Neural cell (in vitro differentiated cells): ENCODE results near the gene NELL1. TPM values are rescaled to one million over a fixed set of nuclear protein-coding genes. Genes with fewer than 3 reads are reported as not detected.

ENCODE experiments used
- H2AFZ ChIP-seq: fragments of 200-600, 300-800 bp; sonication (generic), shearing (Covaris generic); 2 replicates; pipeline ENCODE4 v1.6.0; 2014; ENCODE audit warnings: low read depth, mild to moderate bottlenecking, antibody characterized with exemption, low read length, moderate library complexity
- H3F3A ChIP-seq: fragments of 200-600 bp; shearing (Covaris generic); 2 replicates; pipeline ENCODE4 v1.6.1; 2016; ENCODE audit warnings: mild to moderate bottlenecking, moderate library complexity, mixed read lengths, antibody characterized with exemption, low read length; ENCODE audit not compliant: insufficient read depth, poor library complexity, severe bottlenecking
- H3K27ac ChIP-seq: fragments of 200-600, 300-800 bp; sonication (generic), shearing (Covaris generic); 2 replicates; pipeline ENCODE4 v1.5.1; 2014; ENCODE audit warnings: mild to moderate bottlenecking, low read length, moderate library complexity
- H3K27me3 ChIP-seq: fragments of 300-800, 200-600 bp; sonication (generic), shearing (Covaris generic); 2 replicates; pipeline ENCODE4 v1.6.0; 2014; ENCODE audit warnings: mild to moderate bottlenecking, low read depth, low read length, moderate library complexity; ENCODE audit not compliant: insufficient read depth
- H3K36me3 ChIP-seq: fragments of 300-800, 200-600 bp; sonication (generic), shearing (Covaris generic); 2 replicates; pipeline ENCODE4 v1.5.1; 2014; ENCODE audit warnings: mild to moderate bottlenecking, antibody characterized with exemption, low read length, moderate library complexity; ENCODE audit not compliant: insufficient read depth
- H3K4me2 ChIP-seq: fragments of 300-800, 200-600 bp; sonication (generic), shearing (Covaris generic); 2 replicates; pipeline ENCODE4 v1.6.0; 2014; ENCODE audit warnings: mild to moderate bottlenecking, low read length
- H3K4me3 ChIP-seq: fragments of 300-800, 200-600 bp; sonication (generic), shearing (Covaris generic); 2 replicates; pipeline ENCODE4 v1.5.1; 2014; ENCODE audit warnings: mild to moderate bottlenecking, low read length, moderate library complexity
- H3K79me2 ChIP-seq: fragments of 200-600 bp; shearing (Covaris generic); replicated peaks from 2 replicates; pipeline ENCODE4 v1.6.0; 2014; ENCODE audit warnings: mild to moderate bottlenecking, low read length, moderate library complexity; ENCODE audit not compliant: insufficient read depth
- H3K9ac ChIP-seq: fragments of 300-800, 200-600 bp; sonication (generic), shearing (Covaris generic); 2 replicates; pipeline ENCODE4 v1.6.1; 2016; ENCODE audit warnings: mild to moderate bottlenecking, low read length, mixed read lengths
- H3K9me2 ChIP-seq: fragments of 200-600 bp; shearing (Covaris generic); 2 replicates; pipeline ENCODE4 v1.6.1; 2016; ENCODE audit warnings: mild to moderate bottlenecking, low read length, mixed read lengths; ENCODE audit not compliant: insufficient read depth
- H3K9me3 ChIP-seq: fragments of 200-600, 300-800 bp; sonication (generic), shearing (Covaris generic); 2 replicates; pipeline ENCODE4 v1.6.1; 2016; ENCODE audit warnings: mild to moderate bottlenecking, mixed run types, low read length, moderate library complexity, mixed read lengths
- H4K20me1 ChIP-seq: fragments of 200-600 bp; shearing (Covaris generic); 2 replicates; pipeline ENCODE4 v1.6.1; 2016; ENCODE audit warnings: mild to moderate bottlenecking, mixed run types; ENCODE audit not compliant: insufficient read depth
- EP300 ChIP-seq: fragments of 450-650 bp; conservative IDR thresholded peaks from 2 replicates; pipeline ENCODE4 v1.6.1; 2014; ENCODE audit warnings: antibody characterized with exemption, mild to moderate bottlenecking, moderate library complexity; ENCODE audit not compliant: poor library complexity, severe bottlenecking
- EZH2 ChIP-seq: fragments of 200-600, 300-800 bp; shearing (Covaris generic), sonication (generic); IDR thresholded peaks from 2 replicates; pipeline ENCODE4 v1.6.1; 2014; ENCODE audit warnings: antibody characterized with exemption, low read length, borderline replicate concordance, mild to moderate bottlenecking; ENCODE audit not compliant: insufficient read depth, poor library complexity, severe bottlenecking
- MXI1 ChIP-seq: fragments of 450-650 bp; conservative IDR thresholded peaks from 2 replicates; pipeline ENCODE4 v1.6.1; 2014; ENCODE audit warnings: antibody characterized with exemption, mild to moderate bottlenecking; ENCODE audit not compliant: poor library complexity, severe bottlenecking
- RAD21 ChIP-seq: fragments of 450-650 bp; conservative IDR thresholded peaks from 2 replicates; pipeline ENCODE4 v1.6.1; 2014; ENCODE audit warnings: antibody characterized with exemption, mild to moderate bottlenecking, moderate library complexity
- REST ChIP-seq: IDR thresholded peaks from 2 replicates; pipeline ENCODE4 v1.6.1; 2012; ENCODE audit warnings: borderline replicate concordance
- SMC3 ChIP-seq: fragments of 450-650 bp; conservative IDR thresholded peaks from 2 replicates; pipeline ENCODE4 v1.6.1; 2014; ENCODE audit warnings: antibody characterized with exemption, mild to moderate bottlenecking, moderate library complexity; ENCODE audit not compliant: poor library complexity
- TAF1 ChIP-seq: IDR thresholded peaks from 2 replicates; pipeline ENCODE4 v1.6.1; 2012; ENCODE audit warnings: low read depth
- polyA plus RNA-seq: library from polyadenylated mRNA; depleted of rRNA; stranded (reverse); fragments of >200 nt; gene quantifications from 2 replicates; pipeline ENCODE4 v1.2.3, GENCODE V29; 2014
- TF ChIP-seq, protein P1 (sequence below): fragments of 450-650 bp; IDR thresholded peaks from 2 replicates; pipeline ENCODE4 v1.5.1; 2014; ENCODE audit warnings: antibody characterized with exemption, mild to moderate bottlenecking, moderate library complexity; ENCODE audit not compliant: poor library complexity, severe bottlenecking

NELL1 gene
- polyA plus RNA-seq, 1 donor from 2014 or later: 70.4 TPM

DNA sequence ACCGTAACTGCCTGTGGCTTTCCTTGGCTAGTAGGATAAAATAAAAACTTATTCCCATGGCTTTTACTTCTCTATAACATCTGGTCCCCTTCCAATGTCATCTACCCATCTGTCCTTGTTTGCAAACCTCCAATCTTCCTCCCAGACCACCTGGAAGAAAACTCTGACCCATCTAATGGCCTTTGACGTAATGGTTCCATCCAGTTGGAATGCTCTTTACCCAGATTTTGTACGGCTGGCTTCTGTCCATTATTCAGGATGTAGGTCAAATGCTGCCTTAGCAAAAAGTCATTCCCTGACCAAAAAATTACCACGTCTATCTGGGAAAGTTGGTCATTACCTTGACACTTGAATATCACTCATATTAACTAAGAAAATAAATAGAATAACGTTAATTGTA is 945.6 kb downstream of the NELL1 start:
- no peaks in the 10 kb centered on the region for H3K9me2 ChIP-seq
- H3K9ac ChIP-seq: no peak overlapping the region
- H3K27ac ChIP-seq: no peak overlapping the region
- no peaks in the 10 kb centered on the region for H3K36me3 ChIP-seq
- H3K9me3 ChIP-seq: no peaks in the 10 kb centered on the region
- H3F3A ChIP-seq: no peaks in the 10 kb centered on the region
- TF ChIP-seq MXI1 (no peak), TAF1 (no peak), REST (no peak), EZH2 (no peak)
- TF ChIP-seq, protein P1, sequence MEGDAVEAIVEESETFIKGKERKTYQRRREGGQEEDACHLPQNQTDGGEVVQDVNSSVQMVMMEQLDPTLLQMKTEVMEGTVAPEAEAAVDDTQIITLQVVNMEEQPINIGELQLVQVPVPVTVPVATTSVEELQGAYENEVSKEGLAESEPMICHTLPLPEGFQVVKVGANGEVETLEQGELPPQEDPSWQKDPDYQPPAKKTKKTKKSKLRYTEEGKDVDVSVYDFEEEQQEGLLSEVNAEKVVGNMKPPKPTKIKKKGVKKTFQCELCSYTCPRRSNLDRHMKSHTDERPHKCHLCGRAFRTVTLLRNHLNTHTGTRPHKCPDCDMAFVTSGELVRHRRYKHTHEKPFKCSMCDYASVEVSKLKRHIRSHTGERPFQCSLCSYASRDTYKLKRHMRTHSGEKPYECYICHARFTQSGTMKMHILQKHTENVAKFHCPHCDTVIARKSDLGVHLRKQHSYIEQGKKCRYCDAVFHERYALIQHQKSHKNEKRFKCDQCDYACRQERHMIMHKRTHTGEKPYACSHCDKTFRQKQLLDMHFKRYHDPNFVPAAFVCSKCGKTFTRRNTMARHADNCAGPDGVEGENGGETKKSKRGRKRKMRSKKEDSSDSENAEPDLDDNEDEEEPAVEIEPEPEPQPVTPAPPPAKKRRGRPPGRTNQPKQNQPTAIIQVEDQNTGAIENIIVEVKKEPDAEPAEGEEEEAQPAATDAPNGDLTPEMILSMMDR: no peak
- no peak overlapping the region for H3K4me3 ChIP-seq
- no peaks in the 10 kb centered on the region for H4K20me1 ChIP-seq
- no peak overlapping the region for H2AFZ ChIP-seq
- no peaks in the 10 kb centered on the region for H3K27me3 ChIP-seq
- H3K4me2 ChIP-seq: no peak overlapping the region
- H3K79me2 ChIP-seq: no peaks in the 10 kb centered on the region

DNA sequence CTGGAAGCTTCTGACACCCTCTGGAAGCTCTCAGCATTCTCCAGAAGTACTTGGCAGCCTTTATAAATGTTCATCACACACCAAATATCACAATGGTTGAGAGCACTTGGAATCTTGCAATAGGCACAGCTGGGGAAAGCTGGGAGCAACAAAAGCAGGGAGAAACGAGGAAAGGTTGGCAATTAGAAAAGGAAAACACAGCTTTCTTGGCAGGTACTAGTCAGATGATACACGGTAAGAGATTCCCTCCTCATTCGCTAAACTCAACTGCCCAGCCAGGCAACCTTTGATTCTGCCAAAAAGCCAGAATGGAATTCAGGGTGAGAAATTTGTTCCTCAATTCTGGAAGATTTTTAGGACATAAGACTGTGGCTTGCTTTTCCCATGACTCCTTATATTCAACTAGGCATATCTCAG is 946.6 kb downstream of the NELL1 start:
- TF ChIP-seq SMC3 (no peak), EP300 (no peak), EZH2 (no peak), RAD21 (no peak), TAF1 (no peak)
- TF ChIP-seq, protein P1: no peak
- Histone ChIP-seq H3K9ac (no peak overlapping the region), H3K4me3 (no peak overlapping the region), H3K9me3 (no peaks in the 10 kb centered on the region), H3K27me3 (no peaks in the 10 kb centered on the region), H4K20me1 (no peaks in the 10 kb centered on the region), H3F3A (no peaks in the 10 kb centered on the region), H3K4me2 (no peak overlapping the region), H2AFZ (no peak overlapping the region), H3K9me2 (no peaks in the 10 kb centered on the region), H3K36me3 (no peaks in the 10 kb centered on the region), H3K79me2 (no peaks in the 10 kb centered on the region), H3K27ac (no peak overlapping the region)
